Natural killer cell (primary cell): Measurements from ENCODE around the gene AS3MT. TPM values are rescaled to one million over a fixed set of nuclear protein-coding genes. Genes with fewer than 3 reads are reported as not detected.

Source experiments
- ATAC-seq, 3 donors: fragments of 150-1000 bp in 2 of 3; fragments of 200-7000 bp in 1 of 3; cut with Tn5 transposase; 1 replicate in 1 of 3; 2 replicates in 2 of 3; pipeline ENCODE4 v1.10.0; 2021; ENCODE audit warnings: mild to moderate bottlenecking in 2 of 3, moderate library complexity in 2 of 3
- DNase-seq, 2 donors: peaks; one replicate each; pipeline versions ENCODE4 v3.0.0 to v3.0.0-alpha.2; 2013 to 2021; ENCODE audit warnings: mixed read lengths in 1 of 2
- H3K27ac ChIP-seq: one replicate; pipeline ENCODE4 v1.5.1; 2013; ENCODE audit warnings: mild to moderate bottlenecking, low read length
- H3K27me3 ChIP-seq: one replicate; pipeline ENCODE4 v1.6.1; 2013; ENCODE audit warnings: low read length; ENCODE audit not compliant: control insufficient read depth, insufficient read depth
- H3K36me3 ChIP-seq: one replicate; pipeline ENCODE4 v1.6.1; 2013; ENCODE audit warnings: low read length; ENCODE audit not compliant: control insufficient read depth, insufficient read depth
- H3K4me1 ChIP-seq: one replicate; pipeline ENCODE4 v1.6.1; 2013; ENCODE audit warnings: low read length; ENCODE audit not compliant: control insufficient read depth, insufficient read depth
- H3K4me3 ChIP-seq: one replicate; pipeline ENCODE4 v1.5.1; 2013; ENCODE audit warnings: low read length
- H3K9me3 ChIP-seq: one replicate; pipeline ENCODE4 v1.6.1; 2013; ENCODE audit warnings: low read length; ENCODE audit not compliant: control insufficient read depth, insufficient read depth
- H3K27ac Mint-ChIP-seq, 2 donors: one replicate each; pipeline ENCODE4 v1.8.0; 2022; ENCODE audit warnings: mild to moderate bottlenecking in 2 of 2, mixed read lengths in 2 of 2, moderate library complexity in 1 of 2
- H3K27me3 Mint-ChIP-seq, 2 donors: one replicate each; pipeline ENCODE4 v1.8.0; 2022; ENCODE audit warnings: low read depth in 2 of 2, mixed read lengths in 2 of 2
- H3K36me3 Mint-ChIP-seq: one replicate; pipeline ENCODE4 v1.8.0; 2022; ENCODE audit warnings: mixed read lengths
- H3K4me1 Mint-ChIP-seq, 2 donors: one replicate each; pipeline ENCODE4 v1.8.0; 2022; ENCODE audit warnings: mixed read lengths in 2 of 2
- H3K4me3 Mint-ChIP-seq: one replicate; pipeline ENCODE4 v1.8.0; 2022; ENCODE audit warnings: mild to moderate bottlenecking, moderate library complexity, mixed read lengths
- H3K9me3 Mint-ChIP-seq, 2 donors: one replicate each; pipeline ENCODE4 v1.8.0; 2022; ENCODE audit warnings: mixed read lengths in 2 of 2
- CTCF ChIP-seq: fragments of 200-600 bp; IDR thresholded peaks from one replicate; pipeline ENCODE4 v1.8.0; 2022; ENCODE audit warnings: antibody characterized with exemption
- WGBS: methylation state at CpG from one replicate; pipeline ENCODE4 v1.1.7; 2013; ENCODE audit warnings: missing lambda C conversion rate; ENCODE audit not compliant: insufficient coverage; 5-methylcytosine and 5-hydroxymethylcytosine counted together
- intact Hi-C: fragments of 100-400 bp; cut with micrococcal nuclease; formaldehyde crosslinking; loops from one replicate; pipeline ENCODE4 v1.14.2; 2022
- total RNA-seq, 4 donors: library from RNA; stranded (reverse); fragments of 120-200 nt in 1 of 4; gene quantifications; one replicate each; pipeline versions ENCODE4 v1.2.3 to v1.2.4, GENCODE V29; 2013 to 2022

AS3MT gene
- total RNA-seq, 3 donors from 2014 or later (not counting 1 experiment from before 2014, with no cell fraction given) = 0.48 to 0.75 TPM; not detected in 1

- Mint-ChIP-seq H3K9me3 (no peaks in the 10 kb centered on the region), H3K4me1 (no peaks in the 10 kb centered on the region), H3K36me3 (no peaks in the 10 kb centered on the region), H3K27ac (no peak overlapping the region), H3K27me3 (no peaks in the 10 kb centered on the region), H3K4me3 (no peak overlapping the region)
- no peak for TF ChIP-seq CTCF
- Histone ChIP-seq H3K9me3 (no peaks in the 10 kb centered on the region), H3K27me3 (no peaks in the 10 kb centered on the region), H3K27ac (no peak overlapping the region), H3K4me3 (no peak overlapping the region), H3K36me3 (no peaks in the 10 kb centered on the region), H3K4me1 (no peaks in the 10 kb centered on the region)
- ATAC-seq (no peak), DNase-seq (no peak)
- 91% methylated on average over 9 of the region's 9 CpGs for WGBS
- intact Hi-C loops = no loop called here
Measured at GRCh38 chr10:102826148-102826796, 43.0 kb upstream of the AS3MT start.

GRCh38 chr10:102827597-102827975 lies 41.7 kb upstream of the AS3MT start:
- Mint-ChIP-seq H3K36me3 (no peaks in the 10 kb centered on the region), H3K27ac (no peak overlapping the region), H3K4me3 (no peak overlapping the region), H3K27me3 (no peaks in the 10 kb centered on the region), H3K9me3 (no peaks in the 10 kb centered on the region), H3K4me1 (no peaks in the 10 kb centered on the region)
- Histone ChIP-seq H3K4me3 (no peak overlapping the region), H3K27me3 (no peaks in the 10 kb centered on the region), H3K27ac (no peak overlapping the region), H3K4me1 (no peaks in the 10 kb centered on the region), H3K9me3 (no peaks in the 10 kb centered on the region), H3K36me3 (no peaks in the 10 kb centered on the region)
- no peak for ATAC-seq
- WGBS = 87% methylated on average over 5 of the region's 5 CpGs
- TF ChIP-seq CTCF = no peak
- no peak for DNase-seq
- intact Hi-C loops = no loop called here

GRCh38 chr10:102831322-102832071 lies 37.8 kb upstream of the AS3MT start:
- Histone ChIP-seq H3K27me3 (peaks cover 3% of the 10 kb centered on the region), H3K27ac (no peak overlapping the region), H3K4me1 (peaks cover 6% of the 10 kb centered on the region), H3K36me3 (no peaks in the 10 kb centered on the region), H3K4me3 (no peak overlapping the region), H3K9me3 (no peaks in the 10 kb centered on the region)
- WGBS = 89% methylated on average over 13 of the region's 16 CpGs
- peaks cover 0 to 7% of the 10 kb centered on the region in 2 donors for H3K4me1 Mint-ChIP-seq
- no peaks in the 10 kb centered on the region for H3K9me3 Mint-ChIP-seq
- no peak overlapping the region for H3K27ac Mint-ChIP-seq
- TF ChIP-seq CTCF = no peak
- no peak for DNase-seq
- H3K36me3 Mint-ChIP-seq = no peaks in the 10 kb centered on the region
- intact Hi-C loops = loop anchor here (10.0 kb wide), 1 partner anchor 653 kb away; no protein-coding TSS in a partner anchor
- ATAC-seq = no peak
- H3K27me3 Mint-ChIP-seq = no peaks in the 10 kb centered on the region
- H3K4me3 Mint-ChIP-seq = no peak overlapping the region
